ENCODE data around the gene CAMTA1. TPM values are rescaled to one million over a fixed set of nuclear protein-coding genes. Genes with fewer than 3 reads are reported as not detected.

Gene CAMTA1
- polyA plus RNA-seq, 1 experiment: 64.9 TPM

GRCh38 chr1:6852136-6852890 lies 67.1 kb downstream of the CAMTA1 start:
- no peak for DNase-seq (ENCODE audit: low read depth, low spot score)
- Histone ChIP-seq H3K27ac (ENCODE audit: low read depth, low read length) (no peak overlapping the region), H3K27me3 (ENCODE audit: control insufficient read depth, insufficient read depth, low read length) (no peaks in the 10 kb centered on the region), H3K4me3 (ENCODE audit: low read depth, low read length) (no peak overlapping the region), H3K9me3 (ENCODE audit: control insufficient read depth, insufficient read depth, low read length) (no peaks in the 10 kb centered on the region)
- ChIA-PET POLR2A (no interaction called here), CTCF (no interaction called here)
- no peak for TF ChIP-seq CTCF (IDR thresholded peaks at IDR 0.05; ENCODE audit: low read depth, low read length)

GRCh38 chr1:6854166-6854565 lies 68.9 kb downstream of the CAMTA1 start:
- no peaks in the 10 kb centered on the region for H3K9me3 ChIP-seq (ENCODE audit: control insufficient read depth, insufficient read depth, low read length)
- no peaks in the 10 kb centered on the region for H3K27me3 ChIP-seq (ENCODE audit: control insufficient read depth, insufficient read depth, low read length)
- POLR2A ChIA-PET: no interaction called here
- H3K27ac ChIP-seq (ENCODE audit: low read depth, low read length): no peak overlapping the region
- no peak for DNase-seq (ENCODE audit: low read depth, low spot score)
- CTCF ChIA-PET: no interaction called here
- H3K4me3 ChIP-seq (ENCODE audit: low read depth, low read length): no peak overlapping the region
- TF ChIP-seq CTCF (IDR thresholded peaks at IDR 0.05; ENCODE audit: low read depth, low read length): no peak

GRCh38 chr1:6857831-6858230 lies 72.6 kb downstream of the CAMTA1 start:
- ChIA-PET CTCF (interaction anchor here (2.2 kb wide), 1 partner anchor 32 kb away, joined by 12 read pairs; no protein-coding TSS in a partner anchor), POLR2A (no interaction called here)
- DNase-seq (ENCODE audit: low read depth, low spot score): no peak
- Histone ChIP-seq H3K4me3 (ENCODE audit: low read depth, low read length) (no peak overlapping the region), H3K9me3 (ENCODE audit: control insufficient read depth, insufficient read depth, low read length) (no peaks in the 10 kb centered on the region), H3K27ac (ENCODE audit: low read depth, low read length) (no peak overlapping the region), H3K27me3 (ENCODE audit: control insufficient read depth, insufficient read depth, low read length) (no peaks in the 10 kb centered on the region)
- TF ChIP-seq CTCF (IDR thresholded peaks at IDR 0.05; ENCODE audit: low read depth, low read length): no peak

- H3K27me3 ChIP-seq (ENCODE audit: control insufficient read depth, insufficient read depth, low read length): no peaks in the 10 kb centered on the region
- no peaks in the 10 kb centered on the region for H3K9me3 ChIP-seq (ENCODE audit: control insufficient read depth, insufficient read depth, low read length)
- DNase-seq (ENCODE audit: low read depth, low spot score): no peak
- POLR2A ChIA-PET: no interaction called here
- H3K27ac ChIP-seq (ENCODE audit: low read depth, low read length): no peak overlapping the region
- CTCF ChIA-PET: interaction anchor here (2.2 kb wide), 1 partner anchor 31 kb away, joined by 12 read pairs; no protein-coding TSS in a partner anchor
- H3K4me3 ChIP-seq (ENCODE audit: low read depth, low read length): no peak overlapping the region
- TF ChIP-seq CTCF (IDR thresholded peaks at IDR 0.05; ENCODE audit: low read depth, low read length): no peak
Measured at GRCh38 chr1:6858596-6858995, 73.3 kb downstream of the CAMTA1 start.
